IMR-90 (cell line): ENCODE measurements around the gene KCNH6. TPM values are rescaled to one million over a fixed set of nuclear protein-coding genes. Genes with fewer than 3 reads are reported as not detected.

Experiments
- ATAC-seq: fragments of 200-7000 bp; cut with Tn5 transposase; 2 replicates; pipeline ENCODE4 v1.9.1; 2020; ENCODE audit warnings: low read depth, mild to moderate bottlenecking, moderate library complexity
- BruUV-seq: library from RNA; stranded (reverse); fragments of 400-500 nt; replicated peaks from 2 replicates; lab custom pipeline; 2021; lab: Mats Ljungman, UMichigan
- CTCF ChIA-PET: fragments of 300-600 bp; formaldehyde crosslinking; extraction: SDS; loops from one replicate; lab custom pipeline; 2021; ENCODE audit warnings: antibody characterized with exemption; lab: Yijun Ruan, JAX
- POLR2A ChIA-PET: fragments of 300-600 bp; sonication (Branson Sonifier 250); formaldehyde crosslinking; loops from one replicate; lab custom pipeline; 2022; ENCODE audit warnings: antibody characterized with exemption; ENCODE audit not compliant: unreplicated experiment; lab: Charles Lee
- DNase-seq: peaks from one replicate; pipeline ENCODE4 v3.0.0; 2013
- H2AFZ ChIP-seq: replicated peaks from 2 replicates; pipeline ENCODE3; 2013; ENCODE audit warnings: low read length, mild to moderate bottlenecking; ENCODE audit not compliant: poor library complexity
- H2AK5ac ChIP-seq: 2 replicates; pipeline ENCODE4 v1.6.1; 2013; ENCODE audit warnings: low read depth, low read length, inconsistent platforms
- H2AK9ac ChIP-seq: replicated peaks from 2 replicates; pipeline ENCODE3; 2013; ENCODE audit warnings: mild to moderate bottlenecking, low read depth, low read length, moderate library complexity; ENCODE audit not compliant: poor library complexity
- H2BK120ac ChIP-seq: 2 replicates; pipeline ENCODE4 v1.6.1; 2013; ENCODE audit warnings: low read depth, low read length, inconsistent platforms
- H2BK15ac ChIP-seq: 3 replicates; pipeline ENCODE4 v1.6.1; 2013; ENCODE audit warnings: low read depth, low read length, inconsistent platforms
- H2BK20ac ChIP-seq: 2 replicates; pipeline ENCODE4 v1.6.1; 2013; ENCODE audit warnings: low read depth, mild to moderate bottlenecking, inconsistent platforms, low read length, moderate library complexity
- H2BK5ac ChIP-seq: 2 replicates; pipeline ENCODE4 v1.6.1; 2013; ENCODE audit warnings: mild to moderate bottlenecking, low read depth, low read length, inconsistent platforms; ENCODE audit not compliant: poor library complexity, severe bottlenecking
- H3K14ac ChIP-seq: replicated peaks from 2 replicates; pipeline ENCODE4 v1.6.1; 2013; ENCODE audit warnings: low read depth, low read length, inconsistent platforms
- H3K18ac ChIP-seq: 2 replicates; pipeline ENCODE4 v1.6.1; 2013; ENCODE audit warnings: low read depth, low read length, control low read depth
- H3K23ac ChIP-seq: 2 replicates; pipeline ENCODE4 v1.6.1; 2013; ENCODE audit warnings: low read depth, low read length, inconsistent platforms
- H3K27ac ChIP-seq: 2 replicates; pipeline ENCODE4 v1.5.1; 2013; ENCODE audit warnings: mild to moderate bottlenecking, control low read depth, low read length; ENCODE audit not compliant: insufficient read depth
- H3K27me3 ChIP-seq: 2 replicates; pipeline ENCODE4 v1.6.1; 2013; ENCODE audit warnings: low read length; ENCODE audit not compliant: control insufficient read depth, insufficient read depth
- H3K36me3 ChIP-seq: 2 replicates; pipeline ENCODE4 v1.6.1; 2013; ENCODE audit warnings: low read length, mixed read lengths; ENCODE audit not compliant: control insufficient read depth, insufficient read depth
- H3K4ac ChIP-seq: 2 replicates; pipeline ENCODE4 v1.6.1; 2013; ENCODE audit warnings: low read depth, low read length, inconsistent platforms
- H3K4me1 ChIP-seq: 2 replicates; pipeline ENCODE4 v1.6.1; 2013; ENCODE audit warnings: low read length, mixed read lengths; ENCODE audit not compliant: control insufficient read depth, insufficient read depth
- H3K4me2 ChIP-seq: 2 replicates; pipeline ENCODE4 v1.6.1; 2013; ENCODE audit warnings: low read depth, mild to moderate bottlenecking, control low read depth, low read length, moderate library complexity
- H3K4me3 ChIP-seq: 2 replicates; pipeline ENCODE4 v1.5.1; 2013; ENCODE audit warnings: low read depth, mild to moderate bottlenecking, control low read depth, low read length, moderate library complexity; ENCODE audit not compliant: insufficient read depth
- H3K56ac ChIP-seq: 2 replicates; pipeline ENCODE4 v1.6.1; 2013; ENCODE audit warnings: low read length, inconsistent platforms; ENCODE audit not compliant: insufficient read depth; ENCODE audit errors: extremely low read depth
- H3K79me1 ChIP-seq, 2 experiments: 2 replicates each; pipeline ENCODE4 v1.6.1; 2013; ENCODE audit warnings: low read length in 2 of 2, inconsistent platforms in 1 of 2, low read depth in 1 of 2
- H3K9ac ChIP-seq: 2 replicates; pipeline ENCODE4 v1.6.1; 2013; ENCODE audit warnings: low read depth, low read length, control low read depth
- H3K9me1 ChIP-seq: 2 replicates; pipeline ENCODE4 v1.6.1; 2013; ENCODE audit warnings: low read length, inconsistent platforms; ENCODE audit not compliant: insufficient read depth
- H3K9me3 ChIP-seq: 2 replicates; pipeline ENCODE4 v1.6.1; 2013; ENCODE audit warnings: low read length; ENCODE audit not compliant: control insufficient read depth, insufficient read depth
- H4K20me1 ChIP-seq: 2 replicates; pipeline ENCODE4 v1.6.1; 2013; ENCODE audit warnings: low read length, inconsistent platforms; ENCODE audit not compliant: insufficient read depth
- H4K5ac ChIP-seq: 2 replicates; pipeline ENCODE4 v1.6.1; 2013; ENCODE audit warnings: mild to moderate bottlenecking, low read depth, low read length, control low read depth
- H4K8ac ChIP-seq, 2 experiments: 2 replicates each; pipeline ENCODE4 v1.6.1; 2013; ENCODE audit warnings: low read depth in 2 of 2, low read length in 2 of 2, control low read depth in 1 of 2, inconsistent platforms in 1 of 2
- H4K91ac ChIP-seq: 2 replicates; pipeline ENCODE4 v1.6.1; 2013; ENCODE audit warnings: low read depth, low read length, inconsistent platforms; ENCODE audit not compliant: insufficient read depth
- BHLHE40 ChIP-seq: fragments of 150-350 bp; IDR thresholded peaks from 2 replicates; pipeline ENCODE4 v1.6.1; 2016; ENCODE audit warnings: mild to moderate bottlenecking, low read depth, low read length
- CEBPB ChIP-seq: IDR thresholded peaks from 2 replicates; pipeline ENCODE4 v1.6.1; 2012; ENCODE audit warnings: low read depth, low read length, improper control_type of control experiment
- CHD1 ChIP-seq: IDR thresholded peaks from 2 replicates; pipeline ENCODE4 v1.6.1; 2012; ENCODE audit warnings: low read depth, low read length, improper control_type of control experiment
- FOS ChIP-seq: fragments of 150-350 bp; IDR thresholded peaks from 2 replicates; pipeline ENCODE4 v1.6.1; 2016; ENCODE audit warnings: low read depth, low read length
- NFE2L2 ChIP-seq: fragments of 150-350 bp; IDR thresholded peaks from 2 replicates; pipeline ENCODE4 v1.6.1; 2016; ENCODE audit warnings: low read depth, mild to moderate bottlenecking, low read length
- POLR2A ChIP-seq: IDR thresholded peaks from 2 replicates; pipeline ENCODE4 v1.6.1; 2012; ENCODE audit warnings: mild to moderate bottlenecking, low read depth, low read length
- RCOR1 ChIP-seq: IDR thresholded peaks from 2 replicates; pipeline ENCODE4 v1.6.1; 2012; ENCODE audit warnings: mild to moderate bottlenecking, low read length, improper control_type of control experiment; ENCODE audit not compliant: insufficient replicate concordance
- RFX5 ChIP-seq: IDR thresholded peaks from 2 replicates; pipeline ENCODE4 v1.8.0; 2012; ENCODE audit warnings: low read depth, mild to moderate bottlenecking, low read length, moderate library complexity
- WGBS, 2 experiments: methylation state at CpG; one replicate each; pipeline versions ENCODE4 v1.1.5 to v1.1.7; 2013; ENCODE audit warnings: missing lambda C conversion rate in 2 of 2; ENCODE audit not compliant: insufficient read length in 1 of 2; ENCODE audit errors: extremely low coverage in 2 of 2; 5-methylcytosine and 5-hydroxymethylcytosine counted together
- dilution Hi-C: fragments of 300-500 bp; cut with HindIII; formaldehyde crosslinking; loops from one replicate; pipeline ENCODE4 v1.14.3; 2018; ENCODE audit warnings: low sequenced_read_pairs; ENCODE audit not compliant: unreplicated experiment
- in situ Hi-C: fragments of 300-500 bp; cut with MboI; formaldehyde crosslinking; loops from 3 replicates; pipeline ENCODE4 v1.14.3; 2019; ENCODE audit warnings: low sequenced_read_pairs, inconsistent platforms, mixed read lengths
- intact Hi-C: fragments of 100-400 bp; cut with micrococcal nuclease; formaldehyde crosslinking; loops from 2 replicates; pipeline ENCODE4 v1.10.0; 2022
- polyA plus RNA-seq, 3 experiments: library from polyadenylated mRNA; depleted of rRNA; stranded (reverse); fragments of >200 nt; gene quantifications; 2 replicates each; pipeline ENCODE4 v1.2.3, GENCODE V29; 2012; ENCODE audit warnings: low replicate concordance in 1 of 3
- total RNA-seq: library from RNA; depleted of rRNA; stranded (reverse); fragments of >200 nt; gene quantifications from 2 replicates; pipeline ENCODE4 v1.2.3, GENCODE V29; 2012
- TF ChIP-seq, protein P1 (sequence below): fragments of 150-350 bp; IDR thresholded peaks from 2 replicates; pipeline ENCODE4 v1.6.1; 2017; ENCODE audit warnings: mild to moderate bottlenecking, antibody characterized with exemption, low read length, low read depth
- TF ChIP-seq, protein P2 (sequence below): conservative IDR thresholded peaks from 2 replicates; pipeline ENCODE4 v1.5.1; 2012; ENCODE audit warnings: mild to moderate bottlenecking, low read depth, low read length, improper control_type of control experiment
- TF ChIP-seq, protein P3 (sequence below): fragments of 150-350 bp; IDR thresholded peaks from 2 replicates; pipeline ENCODE4 v1.6.1; 2016; ENCODE audit warnings: low read depth, mild to moderate bottlenecking, low read length, moderate library complexity, borderline replicate concordance

The KCNH6 gene
- total and polyA plus RNA-seq, 2 of the 4 experiments (the other 2 are of a cell fraction): 0.17 to 0.18 TPM

DNA sequence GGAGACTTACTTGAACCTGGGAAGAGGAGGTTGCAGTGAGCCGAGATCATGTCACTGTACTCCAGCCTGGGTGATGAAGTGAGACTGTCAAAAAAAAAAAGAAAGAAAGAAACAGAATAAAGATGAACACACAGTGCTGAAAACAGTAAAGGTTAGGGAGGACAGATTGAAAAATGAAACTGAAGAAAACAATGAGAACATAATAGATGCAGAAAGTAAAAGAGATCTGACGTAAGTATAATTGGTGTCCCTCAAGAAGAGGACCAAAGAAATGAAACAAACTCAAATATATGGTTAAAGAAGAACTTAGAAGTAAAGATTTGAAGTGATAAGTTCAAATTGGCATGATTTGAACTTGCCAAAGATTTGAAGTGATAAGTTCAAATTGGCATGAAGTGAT, 34.3 kb downstream of the KCNH6 start:
- CTCF ChIA-PET: no interaction called here
- Histone ChIP-seq H3K79me1 (peaks cover 6 to 63% of the 10 kb centered on the region in 2 experiments; a peak in 2 of 4 replicates), H3K36me3 (no peaks in the 10 kb centered on the region), H3K9ac (no peak overlapping the region), H3K9me3 (no peaks in the 10 kb centered on the region), H3K4me2 (no peak overlapping the region), H2AK5ac (no peak overlapping the region), H2BK20ac (no peak overlapping the region), H3K23ac (no peak overlapping the region), H4K91ac (no peak overlapping the region), H2BK15ac (no peak overlapping the region), H3K18ac (no peak overlapping the region), H2BK5ac (no peak overlapping the region), H2AFZ (no peak overlapping the region), H3K9me1 (peaks cover 13% of the 10 kb centered on the region), H4K20me1 (peaks cover 81% of the 10 kb centered on the region), H2AK9ac (no peak overlapping the region), H3K27ac (no peak overlapping the region), H3K27me3 (no peaks in the 10 kb centered on the region), H3K4me3 (no peak overlapping the region), H3K56ac (no peak overlapping the region), H3K4ac (no peak overlapping the region), H4K8ac (no peak overlapping the region), H2BK120ac (no peak overlapping the region), H3K14ac (no peak overlapping the region), H4K5ac (no peak overlapping the region), H3K4me1 (peaks cover 7% of the 10 kb centered on the region)
- TF ChIP-seq NFE2L2: no peak
- no peak for TF ChIP-seq RFX5
- TF ChIP-seq RCOR1: no peak
- TF ChIP-seq BHLHE40: no peak
- TF ChIP-seq FOS: no peak
- TF ChIP-seq POLR2A: no peak
- TF ChIP-seq, protein P1, sequence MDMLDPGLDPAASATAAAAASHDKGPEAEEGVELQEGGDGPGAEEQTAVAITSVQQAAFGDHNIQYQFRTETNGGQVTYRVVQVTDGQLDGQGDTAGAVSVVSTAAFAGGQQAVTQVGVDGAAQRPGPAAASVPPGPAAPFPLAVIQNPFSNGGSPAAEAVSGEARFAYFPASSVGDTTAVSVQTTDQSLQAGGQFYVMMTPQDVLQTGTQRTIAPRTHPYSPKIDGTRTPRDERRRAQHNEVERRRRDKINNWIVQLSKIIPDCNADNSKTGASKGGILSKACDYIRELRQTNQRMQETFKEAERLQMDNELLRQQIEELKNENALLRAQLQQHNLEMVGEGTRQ: no peak
- TF ChIP-seq, protein P2, sequence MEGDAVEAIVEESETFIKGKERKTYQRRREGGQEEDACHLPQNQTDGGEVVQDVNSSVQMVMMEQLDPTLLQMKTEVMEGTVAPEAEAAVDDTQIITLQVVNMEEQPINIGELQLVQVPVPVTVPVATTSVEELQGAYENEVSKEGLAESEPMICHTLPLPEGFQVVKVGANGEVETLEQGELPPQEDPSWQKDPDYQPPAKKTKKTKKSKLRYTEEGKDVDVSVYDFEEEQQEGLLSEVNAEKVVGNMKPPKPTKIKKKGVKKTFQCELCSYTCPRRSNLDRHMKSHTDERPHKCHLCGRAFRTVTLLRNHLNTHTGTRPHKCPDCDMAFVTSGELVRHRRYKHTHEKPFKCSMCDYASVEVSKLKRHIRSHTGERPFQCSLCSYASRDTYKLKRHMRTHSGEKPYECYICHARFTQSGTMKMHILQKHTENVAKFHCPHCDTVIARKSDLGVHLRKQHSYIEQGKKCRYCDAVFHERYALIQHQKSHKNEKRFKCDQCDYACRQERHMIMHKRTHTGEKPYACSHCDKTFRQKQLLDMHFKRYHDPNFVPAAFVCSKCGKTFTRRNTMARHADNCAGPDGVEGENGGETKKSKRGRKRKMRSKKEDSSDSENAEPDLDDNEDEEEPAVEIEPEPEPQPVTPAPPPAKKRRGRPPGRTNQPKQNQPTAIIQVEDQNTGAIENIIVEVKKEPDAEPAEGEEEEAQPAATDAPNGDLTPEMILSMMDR: no peak
- TF ChIP-seq, protein P3, sequence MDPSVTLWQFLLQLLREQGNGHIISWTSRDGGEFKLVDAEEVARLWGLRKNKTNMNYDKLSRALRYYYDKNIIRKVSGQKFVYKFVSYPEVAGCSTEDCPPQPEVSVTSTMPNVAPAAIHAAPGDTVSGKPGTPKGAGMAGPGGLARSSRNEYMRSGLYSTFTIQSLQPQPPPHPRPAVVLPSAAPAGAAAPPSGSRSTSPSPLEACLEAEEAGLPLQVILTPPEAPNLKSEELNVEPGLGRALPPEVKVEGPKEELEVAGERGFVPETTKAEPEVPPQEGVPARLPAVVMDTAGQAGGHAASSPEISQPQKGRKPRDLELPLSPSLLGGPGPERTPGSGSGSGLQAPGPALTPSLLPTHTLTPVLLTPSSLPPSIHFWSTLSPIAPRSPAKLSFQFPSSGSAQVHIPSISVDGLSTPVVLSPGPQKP: no peak
- no peak for TF ChIP-seq CHD1
- TF ChIP-seq CEBPB: no peak
- WGBS, 2 experiments: 100% methylated on average over 1 of the region's 2 CpGs; no CpG with 5 or more reads in 1 of the 2 experiments
- POLR2A ChIA-PET: no interaction called here
- ATAC-seq (no peak), DNase-seq (no peak)
- dilution Hi-C loops: no loop called here
- no TSS peak for BruUV-seq
- in situ Hi-C loops: no loop called here
- intact Hi-C loops: no loop called here
